HG02973 (cell line): ENCODE measurements around the gene RASSF10.

Experiments used
- ATAC-seq: cut with Tn5 transposase; IDR thresholded peaks from one replicate; pipeline ENCODE4 v1.9.1; 2021; ENCODE audit warnings: moderate library complexity; ENCODE audit not compliant: unreplicated experiment

Gene RASSF10

GRCh38 chr11:12993626-12994025 lies 15.5 kb upstream of the RASSF10 start:
- no peak for ATAC-seq

GRCh38 chr11:12994476-12994875 lies 14.6 kb upstream of the RASSF10 start:
- ATAC-seq: no peak

GRCh38 chr11:12995188-12995587 lies 13.9 kb upstream of the RASSF10 start:
- ATAC-seq: no peak

- no peak for ATAC-seq
These were observed 13.3 kb upstream of the RASSF10 start for GRCh38 chr11:12995823-12996222.

- ATAC-seq: no peak
These were observed 11.9 kb upstream of the RASSF10 start for GRCh38 chr11:12997168-12997567.

GRCh38 chr11:12998336-12998735 lies 10.8 kb upstream of the RASSF10 start:
- no peak for ATAC-seq

- no peak for ATAC-seq
These were observed 9.5 kb upstream of the RASSF10 start for GRCh38 chr11:12999597-12999996.

- no peak for ATAC-seq
These were observed 9.0 kb upstream of the RASSF10 start for GRCh38 chr11:13000116-13000515.

GRCh38 chr11:13000721-13001120 lies 8.4 kb upstream of the RASSF10 start:
- ATAC-seq: no peak

- ATAC-seq: no peak
These were observed 5.2 kb upstream of the RASSF10 start for GRCh38 chr11:13003736-13004493.

GRCh38 chr11:13007182-13008060 lies 1.7 kb upstream of the RASSF10 start:
- no peak for ATAC-seq

- no peak for ATAC-seq
These were observed 1.1 kb upstream of the RASSF10 start for GRCh38 chr11:13008061-13008435.

- no peak for ATAC-seq
These were observed 382 bp downstream of the RASSF10 start for GRCh38 chr11:13009476-13009920.

- no peak for ATAC-seq
These were observed 1.0 kb downstream of the RASSF10 start for GRCh38 chr11:13009921-13010748.

- ATAC-seq: no peak
These were observed 1.8 kb downstream of the RASSF10 start for GRCh38 chr11:13010749-13011465.

- no peak for ATAC-seq
These were observed 2.4 kb downstream of the RASSF10 start for GRCh38 chr11:13011466-13012055.

- no peak for ATAC-seq
These were observed 3.0 kb downstream of the RASSF10 start for GRCh38 chr11:13012056-13012661.

GRCh38 chr11:13013054-13013488 lies 4.0 kb downstream of the RASSF10 start:
- no peak for ATAC-seq

GRCh38 chr11:13015753-13016152 lies 6.6 kb downstream of the RASSF10 start:
- ATAC-seq: no peak

GRCh38 chr11:13016415-13016814 lies 7.3 kb downstream of the RASSF10 start:
- no peak for ATAC-seq
